WTC11 (cell line): ENCODE measurements around the gene ANO9. TPM values are rescaled to one million over a fixed set of nuclear protein-coding genes. Genes with fewer than 3 reads are reported as not detected.

Source experiments
- ATAC-seq: fragments of 200-7000 bp; cut with Tn5 transposase; 2 replicates; pipeline ENCODE4 v1.10.0; 2021; ENCODE audit warnings: mild to moderate bottlenecking, moderate library complexity
- CTCF ChIA-PET: fragments of 300-600 bp; sonication (Branson Sonifier 250); formaldehyde crosslinking; loops from one replicate; lab custom pipeline; 2021; ENCODE audit warnings: antibody characterized with exemption; lab: Charles Lee
- POLR2A ChIA-PET: fragments of 350-600 bp; sonication (Branson Sonifier 250); formaldehyde crosslinking; loops from one replicate; lab custom pipeline; 2021; ENCODE audit warnings: antibody characterized with exemption; lab: Charles Lee
- DNase-seq: peaks from one replicate; pipeline ENCODE4 v3.0.0; 2021; ENCODE audit warnings: low spot score
- H3K27ac Mint-ChIP-seq: 2 replicates; pipeline ENCODE4 v1.8.0; 2021; ENCODE audit warnings: mixed read lengths
- H3K27me3 Mint-ChIP-seq: 2 replicates; pipeline ENCODE4 v1.8.0; 2021; ENCODE audit warnings: low read depth, mild to moderate bottlenecking, moderate library complexity, mixed read lengths
- H3K36me3 Mint-ChIP-seq: 2 replicates; pipeline ENCODE4 v1.8.0; 2021; ENCODE audit warnings: mixed read lengths
- H3K4me1 Mint-ChIP-seq: 2 replicates; pipeline ENCODE4 v1.8.0; 2022; ENCODE audit warnings: mixed read lengths
- H3K4me3 Mint-ChIP-seq: 2 replicates; pipeline ENCODE4 v1.8.0; 2021; ENCODE audit warnings: mild to moderate bottlenecking, moderate library complexity, mixed read lengths
- H3K9me3 Mint-ChIP-seq: 2 replicates; pipeline ENCODE4 v1.8.0; 2021; ENCODE audit warnings: mixed read lengths
- AR ChIP-seq: fragments of 250-450 bp; sonication (Bioruptor Pico); IDR thresholded peaks from 2 replicates; pipeline ENCODE4 v1.9.0; 2021; ENCODE audit warnings: mild to moderate bottlenecking
- ATF2 ChIP-seq: sonication (generic); formaldehyde crosslinking; IDR thresholded peaks from 2 replicates; pipeline ENCODE4 v1.8.1; 2022; ENCODE audit warnings: low read depth, missing genetic modification reagents, borderline replicate concordance
- CREB1 ChIP-seq: sonication (generic); formaldehyde crosslinking; IDR thresholded peaks from 2 replicates; pipeline ENCODE4 v1.8.0; 2023; ENCODE audit warnings: mild to moderate bottlenecking, missing genetic modification reagents
- CREM ChIP-seq: sonication (generic); formaldehyde crosslinking; IDR thresholded peaks from 2 replicates; pipeline ENCODE4 v1.8.1; 2022; ENCODE audit warnings: mild to moderate bottlenecking, missing genetic modification reagents, moderate library complexity
- CTCF ChIP-seq: fragments of 200-600 bp; IDR thresholded peaks from 2 replicates; pipeline ENCODE4 v1.8.0; 2022; ENCODE audit warnings: antibody characterized with exemption
- ELF4 ChIP-seq: sonication (generic); formaldehyde crosslinking; IDR thresholded peaks from 2 replicates; pipeline ENCODE4 v1.8.1; 2022; ENCODE audit warnings: low read depth, mild to moderate bottlenecking, moderate library complexity, missing genetic modification reagents
- EMX1 ChIP-seq: fragments of 250-450 bp; sonication (Bioruptor Pico); IDR thresholded peaks from 2 replicates; pipeline ENCODE4 v1.8.0; 2021; ENCODE audit warnings: mild to moderate bottlenecking
- FOXK1 ChIP-seq: sonication (generic); formaldehyde crosslinking; IDR thresholded peaks from 2 replicates; pipeline ENCODE4 v1.8.0; 2022; ENCODE audit warnings: mild to moderate bottlenecking, moderate library complexity, missing genetic modification reagents
- FOXP4 ChIP-seq: sonication (generic); formaldehyde crosslinking; IDR thresholded peaks from 2 replicates; pipeline ENCODE4 v1.8.0; 2022; ENCODE audit warnings: mild to moderate bottlenecking, missing genetic modification reagents
- GRHL2 ChIP-seq: fragments of 250-450 bp; sonication (Bioruptor Pico); IDR thresholded peaks from 2 replicates; pipeline ENCODE4 v1.8.0; 2022; ENCODE audit warnings: mild to moderate bottlenecking, moderate library complexity; ENCODE audit not compliant: insufficient replicate concordance, severe bottlenecking
- NFE2L1 ChIP-seq: sonication (generic); formaldehyde crosslinking; IDR thresholded peaks from 2 replicates; pipeline ENCODE4 v1.8.1; 2023; ENCODE audit warnings: missing genetic modification reagents
- NR3C1 ChIP-seq: sonication (generic); formaldehyde crosslinking; conservative IDR thresholded peaks from 2 replicates; pipeline ENCODE4 v1.8.1; 2023; ENCODE audit warnings: low read depth, mild to moderate bottlenecking, missing genetic modification reagents
- TCF7 ChIP-seq: sonication (generic); formaldehyde crosslinking; IDR thresholded peaks from 2 replicates; pipeline ENCODE4 v1.8.0; 2022; ENCODE audit warnings: mild to moderate bottlenecking, low read depth, missing genetic modification reagents, moderate library complexity
- TEAD1 ChIP-seq: sonication (generic); formaldehyde crosslinking; IDR thresholded peaks from 2 replicates; pipeline ENCODE4 v1.8.0; 2022; ENCODE audit warnings: mild to moderate bottlenecking, missing genetic modification reagents
- ZMAT4 ChIP-seq: fragments of 250-450 bp; sonication (Bioruptor Pico); IDR thresholded peaks from 2 replicates; pipeline ENCODE4 v1.9.0; 2021; ENCODE audit warnings: mild to moderate bottlenecking
- ZNF121 ChIP-seq: sonication (generic); formaldehyde crosslinking; IDR thresholded peaks from 2 replicates; pipeline ENCODE4 v1.8.0; 2023; ENCODE audit warnings: missing genetic modification reagents
- ZNF219 ChIP-seq: sonication (generic); formaldehyde crosslinking; IDR thresholded peaks from 2 replicates; pipeline ENCODE4 v1.8.0; 2023; ENCODE audit warnings: missing genetic modification reagents, mild to moderate bottlenecking, borderline replicate concordance
- ZNF281 ChIP-seq: sonication (generic); formaldehyde crosslinking; IDR thresholded peaks from 2 replicates; pipeline ENCODE4 v1.8.0; 2023; ENCODE audit warnings: mild to moderate bottlenecking, missing genetic modification reagents
- ZNF425 ChIP-seq: fragments of 250-450 bp; sonication (Bioruptor Pico); conservative IDR thresholded peaks from 2 replicates; pipeline ENCODE4 v1.9.0; 2021; ENCODE audit warnings: mild to moderate bottlenecking
- total RNA-seq: library from RNA; stranded (reverse); gene quantifications from 3 replicates; pipeline ENCODE4 v1.2.3, GENCODE V29; 2021

ANO9 gene
- total RNA-seq, 1 experiment from 2014 or later: 13.2 TPM

- TF ChIP-seq ZNF425 (CRISPR knock-in tag): no peak
These were observed 47.2 kb upstream of the ANO9 start (continued) for GRCh38 chr11:488992-489391.

- H3K4me1 Mint-ChIP-seq: no peaks in the 10 kb centered on the region
- H3K4me3 Mint-ChIP-seq: no peak overlapping the region
- H3K36me3 Mint-ChIP-seq: peaks cover 15% of the 10 kb centered on the region
- CTCF ChIA-PET: interaction anchor here (1.0 kb wide), 1 partner anchor 81 kb away, joined by 3 read pairs; no protein-coding TSS in a partner anchor
- DNase-seq: no peak
- POLR2A ChIA-PET: no interaction called here
- TF ChIP-seq CTCF (no peak), TCF7 (CRISPR knock-in tag) (no peak), TEAD1 (CRISPR knock-in tag) (no peak), ZMAT4 (CRISPR knock-in tag) (no peak), NFE2L1 (CRISPR knock-in tag) (no peak), NR3C1 (no peak), CREM (CRISPR knock-in tag) (no peak), ZNF281 (no peak), FOXK1 (CRISPR knock-in tag) (no peak), FOXP4 (CRISPR knock-in tag) (no peak), ZNF219 (CRISPR knock-in tag) (no peak), AR (CRISPR knock-in tag) (no peak), ZNF121 (CRISPR knock-in tag) (no peak), ATF2 (CRISPR knock-in tag) (no peak), CREB1 (CRISPR knock-in tag) (no peak), GRHL2 (no peak), EMX1 (CRISPR knock-in tag) (no peak), ELF4 (no peak)
- peaks cover 4% of the 10 kb centered on the region for H3K9me3 Mint-ChIP-seq
- no peak overlapping the region for H3K27ac Mint-ChIP-seq
- H3K27me3 Mint-ChIP-seq: no peaks in the 10 kb centered on the region
- no peak for ATAC-seq
These were observed 46.8 kb upstream of the ANO9 start for GRCh38 chr11:488579-488978.
